Esophagus squamous epithelium (tissue), 4 donors: ENCODE data around the gene STARD6.

Source experiments
- CTCF ChIP-seq, 6 experiments: fragments of 450-650 bp in 4 of 6; fragments of 200-600 bp in 2 of 6; sonication (generic) in 2 of 6; IDR thresholded peaks; one replicate each; pipeline ENCODE4 v1.5.1; 2016 to 2019; ENCODE audit warnings: antibody characterized with exemption in 6 of 6, mild to moderate bottlenecking in 4 of 6, moderate library complexity in 4 of 6
- POLR2A ChIP-seq, 4 donors: fragments of 450-650 bp; IDR thresholded peaks; one replicate each; pipeline ENCODE4 v1.6.1; 2017; ENCODE audit warnings: antibody characterized with exemption in 4 of 4, mild to moderate bottlenecking in 4 of 4, moderate library complexity in 3 of 4

- TF ChIP-seq POLR2A (IDR thresholded peaks at IDR 0.05) (no peak), CTCF (IDR thresholded peaks at IDR 0.05) (no peak)
Observed at GRCh38 chr18:54396760-54397159, 39.1 kb upstream of the STARD6 start.
